Cerebellar nuclear complex (tissue), 1 donor: ENCODE results near the gene DNAH3.
A peak's percentile ranks its signal among the peaks of the same experiment; 100 is the strongest.
"Not testable (repeated sequence)": the region's sequence is repeated elsewhere in the genome, so short reads cannot be mapped to it uniquely, and the experiment has no call there.

ENCODE experiments used
- DNase-seq, 2 experiments: peaks; one replicate each; lab custom pipeline; 2025; lab: John Stamatoyannopoulos, UW

DNAH3 gene

GRCh38 chr16:21169249-21169981 is 18.8 kb upstream of the DNAH3 start:
- DNase-seq, result no peak

- no peak for DNase-seq
Observed at GRCh38 chr16:21167929-21168602, 17.4 kb upstream of the DNAH3 start.

- DNase-seq, result no peak
Observed at GRCh38 chr16:21167360-21167759, 16.7 kb upstream of the DNAH3 start.

- peak; percentile 58 to 71 for DNase-seq
Observed at GRCh38 chr16:21166561-21166961, 15.9 kb upstream of the DNAH3 start.

- no peak for DNase-seq
Observed at GRCh38 chr16:21164521-21165168, 14.0 kb upstream of the DNAH3 start.

GRCh38 chr16:21163576-21163975 is 12.9 kb upstream of the DNAH3 start:
- no peak for DNase-seq

GRCh38 chr16:21162661-21163151 is 12.1 kb upstream of the DNAH3 start:
- DNase-seq, result peak; percentile 24 to 29

GRCh38 chr16:21161211-21161610 is 10.6 kb upstream of the DNAH3 start:
- no peak for DNase-seq

GRCh38 chr16:21160276-21160675 is 9.6 kb upstream of the DNAH3 start:
- DNase-seq, result no peak

GRCh38 chr16:21159281-21159951 is 8.8 kb upstream of the DNAH3 start:
- no peak for DNase-seq

- DNase-seq, result peak in 1 of 2 experiments; percentile 57
Observed at GRCh38 chr16:21158208-21159110, 7.8 kb upstream of the DNAH3 start, which contains the start of gene LDAF1. Gene LDAF1 (plus strand): TSS chr16:21158674. CDS start chr16:21161183, 2,509 bp downstream.

GRCh38 chr16:21157632-21158031 is 7.0 kb upstream of the DNAH3 start:
- no peak for DNase-seq

GRCh38 chr16:21156767-21157467 is 6.3 kb upstream of the DNAH3 start:
- DNase-seq, result peak in 1 of 2 experiments; percentile 62

- DNase-seq, result not testable (repeated sequence)
Observed at GRCh38 chr16:21156011-21156410, 5.4 kb upstream of the DNAH3 start.

GRCh38 chr16:21153124-21153729 is 2.6 kb upstream of the DNAH3 start:
- DNase-seq, result not testable (repeated sequence)

- DNase-seq, result not testable (repeated sequence)
Observed at GRCh38 chr16:21152160-21153030, 1.7 kb upstream of the DNAH3 start.

- DNase-seq, result no peak
Observed at GRCh38 chr16:21145738-21146137, 4.9 kb downstream of the DNAH3 start.

- no peak for DNase-seq
Observed at GRCh38 chr16:21134053-21134452, 16.6 kb downstream of the DNAH3 start.

- DNase-seq, result no peak
Observed at GRCh38 chr16:21130811-21131210, 19.8 kb downstream of the DNAH3 start.
